Measurements from ENCODE around the gene UMODL1. TPM values are rescaled to one million over a fixed set of nuclear protein-coding genes. Genes with fewer than 3 reads are reported as not detected.

UMODL1 gene
- total and polyA plus RNA-seq, 2 donors (not counting 1 experiment from before 2014, with no cell fraction given): not detected

GRCh38 chr21:42058631-42059111, 12.4 kb upstream of the UMODL1 start:
- no peak overlapping the region for H2AFZ ChIP-seq (ENCODE audit: low read length)
- H3K27ac ChIP-seq (ENCODE audit: insufficient read depth, low read length): no peak overlapping the region
- no peak for DNase-seq (ENCODE audit: low read depth in 2 of 2)

GRCh38 chr21:42059141-42059540, 12.0 kb upstream of the UMODL1 start:
- peaks cover 29% of the 10 kb centered on the region for H3K27me3 ChIP-seq (ENCODE audit: control insufficient read depth, insufficient read depth, low read length)
- peaks cover 9% of the 10 kb centered on the region for H3K4me1 ChIP-seq (ENCODE audit: control insufficient read depth, extremely low read depth, insufficient read depth, low read length)
- H3K79me2 ChIP-seq (ENCODE audit: control insufficient read depth, insufficient read depth, low read length): no peaks in the 10 kb centered on the region
- H3K27ac ChIP-seq (ENCODE audit: insufficient read depth, low read length): no peak overlapping the region
- TF ChIP-seq CTCF (conservative IDR thresholded peaks at IDR 0.05 in 1 of 2, IDR thresholded peaks at IDR 0.05 in 1 of 2; ENCODE audit: low read depth in 1 of 2, low read length in 2 of 2) (no peak), EZH2 (IDR thresholded peaks at IDR 0.05; ENCODE audit: low read length, missing control alignments) (no peak)
- H3K9me3 ChIP-seq (ENCODE audit: control insufficient read depth, insufficient read depth, low read depth, low read length): no peaks in the 10 kb centered on the region
- H3K4me3 ChIP-seq (replicated peaks in 1 of 4; ENCODE audit: control extremely low read depth in 1 of 4, insufficient read depth in 1 of 4, low read depth in 3 of 4, low read length in 4 of 4): no peak overlapping the region
- no peaks in the 10 kb centered on the region for H3K36me3 ChIP-seq (ENCODE audit: control insufficient read depth, insufficient read depth, low read length)
- H4K20me1 ChIP-seq (ENCODE audit: control insufficient read depth, extremely low read depth, insufficient read depth, low read length): no peaks in the 10 kb centered on the region
- H3K9ac ChIP-seq (ENCODE audit: insufficient read depth, low read length): no peak overlapping the region
- H3K4me2 ChIP-seq (ENCODE audit: extremely low read depth, insufficient read depth, low read length): no peak overlapping the region
- no peak overlapping the region for H2AFZ ChIP-seq (ENCODE audit: low read length)
- no peak for DNase-seq (ENCODE audit: low read depth in 2 of 2)

More at GRCh38 chr21:42058631-42059111, 12.4 kb upstream of the UMODL1 start:
- Histone ChIP-seq H3K9ac (ENCODE audit: insufficient read depth, low read length) (no peak overlapping the region), H3K79me2 (ENCODE audit: control insufficient read depth, insufficient read depth, low read length) (no peaks in the 10 kb centered on the region), H3K27me3 (ENCODE audit: control insufficient read depth, insufficient read depth, low read length) (peaks cover 27% of the 10 kb centered on the region), H3K4me1 (ENCODE audit: control insufficient read depth, extremely low read depth, insufficient read depth, low read length) (peaks cover 9% of the 10 kb centered on the region), H3K4me3 (replicated peaks in 1 of 4; ENCODE audit: control extremely low read depth in 1 of 4, insufficient read depth in 1 of 4, low read depth in 3 of 4, low read length in 4 of 4) (no peak overlapping the region), H4K20me1 (ENCODE audit: control insufficient read depth, extremely low read depth, insufficient read depth, low read length) (no peaks in the 10 kb centered on the region), H3K4me2 (ENCODE audit: extremely low read depth, insufficient read depth, low read length) (no peak overlapping the region), H3K9me3 (ENCODE audit: control insufficient read depth, insufficient read depth, low read depth, low read length) (no peaks in the 10 kb centered on the region), H3K36me3 (ENCODE audit: control insufficient read depth, insufficient read depth, low read length) (no peaks in the 10 kb centered on the region)
- TF ChIP-seq CTCF (conservative IDR thresholded peaks at IDR 0.05 in 1 of 2, IDR thresholded peaks at IDR 0.05 in 1 of 2; ENCODE audit: low read depth in 1 of 2, low read length in 2 of 2): no peak
- no peak for TF ChIP-seq EZH2 (IDR thresholded peaks at IDR 0.05; ENCODE audit: low read length, missing control alignments)

- Histone ChIP-seq H2AFZ (ENCODE audit: low read length) (no peak overlapping the region), H3K79me2 (ENCODE audit: control insufficient read depth, insufficient read depth, low read length) (no peaks in the 10 kb centered on the region), H3K27me3 (ENCODE audit: control insufficient read depth, insufficient read depth, low read length) (peaks cover 29% of the 10 kb centered on the region), H3K4me3 (replicated peaks in 1 of 4; ENCODE audit: control extremely low read depth in 1 of 4, insufficient read depth in 1 of 4, low read depth in 3 of 4, low read length in 4 of 4) (no peak overlapping the region), H4K20me1 (ENCODE audit: control insufficient read depth, extremely low read depth, insufficient read depth, low read length) (no peaks in the 10 kb centered on the region), H3K4me2 (ENCODE audit: extremely low read depth, insufficient read depth, low read length) (no peak overlapping the region), H3K9me3 (ENCODE audit: control insufficient read depth, insufficient read depth, low read depth, low read length) (no peaks in the 10 kb centered on the region), H3K36me3 (ENCODE audit: control insufficient read depth, insufficient read depth, low read length) (no peaks in the 10 kb centered on the region), H3K4me1 (ENCODE audit: control insufficient read depth, extremely low read depth, insufficient read depth, low read length) (peaks cover 9% of the 10 kb centered on the region), H3K9ac (ENCODE audit: insufficient read depth, low read length) (no peak overlapping the region), H3K27ac (ENCODE audit: insufficient read depth, low read length) (no peak overlapping the region)
- TF ChIP-seq CTCF (conservative IDR thresholded peaks at IDR 0.05 in 1 of 2, IDR thresholded peaks at IDR 0.05 in 1 of 2; ENCODE audit: low read depth in 1 of 2, low read length in 2 of 2): no peak
- DNase-seq (ENCODE audit: low read depth in 2 of 2): no peak
These were observed 11.4 kb upstream of the UMODL1 start for GRCh38 chr21:42059721-42060120.

Data from fibroblast of lung (primary cell).